GM12878 (cell line): Measurements from ENCODE around the gene MLLT3. TPM values are rescaled to one million over a fixed set of nuclear protein-coding genes. Genes with fewer than 3 reads are reported as not detected.

ENCODE experiments used
- ATAC-seq: fragments of 200-7000 bp; cut with Tn5 transposase; 3 replicates; pipeline ENCODE4 v1.9.1; 2020; ENCODE audit warnings: mild to moderate bottlenecking, moderate library complexity
- BruUV-seq: library from RNA; stranded (reverse); fragments of 400-500 nt; replicated peaks from 2 replicates; lab custom pipeline; 2021; lab: Mats Ljungman, UMichigan
- CTCF ChIA-PET: fragments of 300-600 bp; sonication (Branson Sonifier 250); formaldehyde crosslinking; extraction: SDS; loops from one replicate; lab custom pipeline; 2021; ENCODE audit warnings: inconsistent platforms; lab: Yijun Ruan, JAX
- POLR2A ChIA-PET: fragments of 350-600 bp; formaldehyde crosslinking; extraction: SDS; loops from one replicate; lab custom pipeline; 2021; ENCODE audit warnings: inconsistent platforms; lab: Charles Lee
- RAD21 ChIA-PET: fragments of 300-600 bp; sonication (Branson Sonifier 250); formaldehyde crosslinking; loops from one replicate; lab custom pipeline; 2023; ENCODE audit warnings: antibody characterized with exemption; ENCODE audit not compliant: unreplicated experiment; lab: Charles Lee
- SMC1A ChIA-PET: fragments of 300-600 bp; sonication (Branson Sonifier 250); formaldehyde crosslinking; loops from one replicate; lab custom pipeline; 2023; ENCODE audit not compliant: unreplicated experiment, uncharacterized antibody; lab: Charles Lee
- DNase-seq: peaks from one replicate; pipeline ENCODE4 v3.0.0-alpha.2; 2011; ENCODE audit warnings: low read depth, low spot score
- FAIRE-seq: peaks from 3 replicates; lab custom pipeline; 2011; peaks lifted over from hg19 to GRCh38; lab: Jason Lieb, UNC
- H2AFZ ChIP-seq: 2 replicates; pipeline ENCODE4 v1.6.0; 2011; ENCODE audit warnings: low read depth, low read length, control low read depth; ENCODE audit not compliant: control insufficient read depth
- H3K27ac ChIP-seq: 2 replicates; pipeline ENCODE4 v1.5.1; 2011; ENCODE audit warnings: control low read depth; ENCODE audit not compliant: control insufficient read depth, insufficient read depth
- H3K27me3 ChIP-seq, 2 experiments: replicated peaks in 1 of 2; 2 replicates each; pipeline versions ENCODE4 v1.6.0 to v1.6.1; 2011; ENCODE audit warnings: low read length in 1 of 2; ENCODE audit not compliant: control insufficient read depth in 2 of 2, insufficient read depth in 2 of 2
- H3K36me3 ChIP-seq, 2 experiments: 2 replicates each; pipeline ENCODE4 v1.5.1; 2011; ENCODE audit warnings: low read length in 1 of 2; ENCODE audit not compliant: control insufficient read depth in 2 of 2, insufficient read depth in 2 of 2
- H3K4me1 ChIP-seq: 2 replicates; pipeline ENCODE4 v1.6.1; 2011; ENCODE audit warnings: mild to moderate bottlenecking, low read length, moderate library complexity, mixed read lengths; ENCODE audit not compliant: control insufficient read depth, insufficient read depth
- H3K4me2 ChIP-seq: 2 replicates; pipeline ENCODE4 v1.6.0; 2011; ENCODE audit warnings: control low read depth; ENCODE audit not compliant: control insufficient read depth, insufficient read depth
- H3K4me3 ChIP-seq: fragments of 200-600 bp; sonication (generic); 2 replicates; pipeline ENCODE4 v1.5.1; 2016
- H3K79me2 ChIP-seq: 2 replicates; pipeline ENCODE4 v1.6.0; 2011; ENCODE audit warnings: low read length; ENCODE audit not compliant: control insufficient read depth, insufficient read depth
- H3K9ac ChIP-seq: 2 replicates; pipeline ENCODE4 v1.8.0; 2011; ENCODE audit warnings: low read length, control low read depth, mixed read lengths; ENCODE audit not compliant: control insufficient read depth, insufficient read depth
- H3K9me3 ChIP-seq: replicated peaks from 3 replicates; pipeline ENCODE4 v1.5.1; 2011; ENCODE audit warnings: mild to moderate bottlenecking, low read length; ENCODE audit not compliant: control insufficient read depth, insufficient read depth
- H4K20me1 ChIP-seq: 2 replicates; pipeline ENCODE4 v1.6.0; 2011; ENCODE audit not compliant: control insufficient read depth, insufficient read depth
- NR2C2 ChIP-seq: IDR thresholded peaks from 2 replicates; pipeline ENCODE4 v1.6.1; 2011; ENCODE audit warnings: borderline replicate concordance, low read depth; ENCODE audit not compliant: control insufficient read depth, insufficient read length
- POLR2A ChIP-seq: IDR thresholded peaks from 2 replicates; pipeline ENCODE4 v1.6.1; 2011; ENCODE audit warnings: low read depth, mild to moderate bottlenecking, low read length
- RUNX3 ChIP-seq: IDR thresholded peaks from 2 replicates; pipeline ENCODE4 v1.6.1; 2012; ENCODE audit warnings: low read length, inconsistent platforms
- ZNF207 ChIP-seq: fragments of 450-650 bp; IDR thresholded peaks from 2 replicates; pipeline ENCODE4 v1.6.1; 2014; ENCODE audit warnings: antibody characterized with exemption, mild to moderate bottlenecking, borderline replicate concordance
- WGBS: methylation state at CpG from one replicate; pipeline ENCODE4 v1.1.6; 2016; ENCODE audit warnings: low lambda C conversion rate; ENCODE audit not compliant: insufficient replicate concordance, insufficient coverage; ENCODE audit errors: missing lambda C conversion rate; 5-methylcytosine and 5-hydroxymethylcytosine counted together
- in situ Hi-C: fragments of 300-500 bp; cut with MboI; formaldehyde crosslinking; loops from 9 replicates; pipeline ENCODE4 v1.14.3; 2018; ENCODE audit warnings: mixed read lengths
- intact Hi-C: fragments of 100-400 bp; cut with micrococcal nuclease; formaldehyde crosslinking; loops from one replicate; pipeline ENCODE4 v1.14.2; 2022; ENCODE audit not compliant: unreplicated experiment
- polyA plus RNA-seq, 11 experiments: library from polyadenylated mRNA; depleted of rRNA in 4 of 11; unstranded in 6 of 11; stranded (reverse) in 5 of 11; fragments of >200 nt; fragmentation: Nextera tagmentation in 4 of 11; fragmentation: Illumina TruSeq in 1 of 11; extraction: Ambion mirVana in 4 of 11; extraction: Trizol in 1 of 11; gene quantifications; 1 replicate in 1 of 11; 2 replicates in 10 of 11; pipeline versions ENCODE4 v1.2.1 to v1.2.3, GENCODE V29; 2011 to 2016; ENCODE audit warnings: inconsistent platforms in 2 of 11, missing spikeins in 2 of 11, low read depth in 1 of 11
- total RNA-seq, 4 experiments: library from RNA; depleted of rRNA in 3 of 4; stranded (reverse); fragments of >200 nt in 3 of 4; fragmentation: Illumina TruSeq in 1 of 4; extraction: Trizol in 1 of 4; gene quantifications; 2 replicates each; pipeline versions ENCODE4 v1.2.1 to v1.2.3, GENCODE V29; 2013 to 2021
- TF ChIP-seq, protein P1 (sequence below): fragments of 450-650 bp; IDR thresholded peaks from 2 replicates; pipeline ENCODE4 v1.6.1; 2018; ENCODE audit warnings: borderline replicate concordance, mild to moderate bottlenecking; ENCODE audit not compliant: partially characterized antibody
- TF ChIP-seq, protein P2 (sequence below): fragments of 150-350 bp; IDR thresholded peaks from 2 replicates; pipeline ENCODE4 v1.6.1; 2016; ENCODE audit warnings: low read depth, low read length

Gene MLLT3
- total and polyA plus RNA-seq, 10 of the 15 experiments (the other 5 are each of a cell fraction or from before 2014, with no cell fraction given) = 17.7 to 72.3 (median 35.6) TPM

- TF ChIP-seq, protein P1, sequence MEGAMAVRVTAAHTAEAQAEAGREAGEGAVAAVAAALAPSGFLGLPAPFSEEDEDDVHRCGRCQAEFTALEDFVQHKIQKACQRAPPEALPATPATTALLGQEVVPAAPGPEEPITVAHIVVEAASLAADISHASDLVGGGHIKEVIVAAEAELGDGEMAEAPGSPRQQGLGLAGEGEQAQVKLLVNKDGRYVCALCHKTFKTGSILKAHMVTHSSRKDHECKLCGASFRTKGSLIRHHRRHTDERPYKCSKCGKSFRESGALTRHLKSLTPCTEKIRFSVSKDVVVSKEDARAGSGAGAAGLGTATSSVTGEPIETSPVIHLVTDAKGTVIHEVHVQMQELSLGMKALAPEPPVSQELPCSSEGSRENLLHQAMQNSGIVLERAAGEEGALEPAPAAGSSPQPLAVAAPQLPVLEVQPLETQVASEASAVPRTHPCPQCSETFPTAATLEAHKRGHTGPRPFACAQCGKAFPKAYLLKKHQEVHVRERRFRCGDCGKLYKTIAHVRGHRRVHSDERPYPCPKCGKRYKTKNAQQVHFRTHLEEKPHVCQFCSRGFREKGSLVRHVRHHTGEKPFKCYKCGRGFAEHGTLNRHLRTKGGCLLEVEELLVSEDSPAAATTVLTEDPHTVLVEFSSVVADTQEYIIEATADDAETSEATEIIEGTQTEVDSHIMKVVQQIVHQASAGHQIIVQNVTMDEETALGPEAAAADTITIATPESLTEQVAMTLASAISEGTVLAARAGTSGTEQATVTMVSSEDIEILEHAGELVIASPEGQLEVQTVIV = no peak
- TF ChIP-seq NR2C2 (no peak), ZNF207 (no peak)
Measured at GRCh38 chr9:20340511-20340861, 281.8 kb downstream of the MLLT3 start (continued).

DNA sequence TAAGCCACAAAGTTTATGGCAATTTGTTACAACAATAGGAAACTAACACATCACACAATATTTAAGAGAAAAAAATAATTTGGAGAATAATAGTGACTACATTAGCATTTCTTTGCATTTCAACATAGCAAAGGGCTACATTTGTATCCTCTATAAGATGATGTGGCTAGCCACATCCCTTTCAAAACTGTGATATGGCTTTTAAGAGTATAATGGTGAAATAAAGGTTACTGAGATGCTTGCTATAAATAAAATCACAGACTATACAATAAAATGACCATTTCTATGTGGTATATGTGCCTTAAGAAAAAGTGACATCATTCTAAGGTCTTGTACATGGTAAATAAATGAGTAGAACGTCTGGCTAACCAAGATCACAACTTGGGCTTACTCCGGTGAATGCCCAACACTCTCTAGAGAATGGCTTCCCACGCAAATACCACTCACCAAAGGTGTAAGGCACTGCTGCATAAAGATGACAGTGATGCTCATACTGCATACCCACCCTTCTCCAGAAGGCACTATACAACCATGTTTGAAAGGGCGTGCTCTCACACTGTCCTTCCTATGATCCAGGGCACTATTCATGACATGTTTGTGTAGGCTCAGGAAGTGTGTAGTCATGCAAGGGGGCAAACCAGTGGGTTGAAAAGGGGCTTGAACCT is 286.5 kb downstream of the MLLT3 start:
- FAIRE-seq (no peak), ATAC-seq (peak; percentile 59), DNase-seq (no peak)
- in situ Hi-C loops = no loop called here
- ChIA-PET SMC1A (interaction anchor here (0.8 to 2.5 kb wide), 2 partner anchors 8 to 11 kb away, joined by 3 to 6 read pairs; no protein-coding TSS in a partner anchor), POLR2A (no interaction called here)
- Histone ChIP-seq H3K4me1 (peaks cover 5% of the 10 kb centered on the region; the same call in 1 of the 2 replicates), H3K9ac (no peak overlapping the region), H4K20me1 (no peaks in the 10 kb centered on the region), H2AFZ (no peak overlapping the region), H3K4me2 (no peak overlapping the region), H3K9me3 (no peaks in the 10 kb centered on the region), H3K36me3 (no peaks in the 10 kb centered on the region)
- intact Hi-C loops = no loop called here
- TF ChIP-seq, protein P2, sequence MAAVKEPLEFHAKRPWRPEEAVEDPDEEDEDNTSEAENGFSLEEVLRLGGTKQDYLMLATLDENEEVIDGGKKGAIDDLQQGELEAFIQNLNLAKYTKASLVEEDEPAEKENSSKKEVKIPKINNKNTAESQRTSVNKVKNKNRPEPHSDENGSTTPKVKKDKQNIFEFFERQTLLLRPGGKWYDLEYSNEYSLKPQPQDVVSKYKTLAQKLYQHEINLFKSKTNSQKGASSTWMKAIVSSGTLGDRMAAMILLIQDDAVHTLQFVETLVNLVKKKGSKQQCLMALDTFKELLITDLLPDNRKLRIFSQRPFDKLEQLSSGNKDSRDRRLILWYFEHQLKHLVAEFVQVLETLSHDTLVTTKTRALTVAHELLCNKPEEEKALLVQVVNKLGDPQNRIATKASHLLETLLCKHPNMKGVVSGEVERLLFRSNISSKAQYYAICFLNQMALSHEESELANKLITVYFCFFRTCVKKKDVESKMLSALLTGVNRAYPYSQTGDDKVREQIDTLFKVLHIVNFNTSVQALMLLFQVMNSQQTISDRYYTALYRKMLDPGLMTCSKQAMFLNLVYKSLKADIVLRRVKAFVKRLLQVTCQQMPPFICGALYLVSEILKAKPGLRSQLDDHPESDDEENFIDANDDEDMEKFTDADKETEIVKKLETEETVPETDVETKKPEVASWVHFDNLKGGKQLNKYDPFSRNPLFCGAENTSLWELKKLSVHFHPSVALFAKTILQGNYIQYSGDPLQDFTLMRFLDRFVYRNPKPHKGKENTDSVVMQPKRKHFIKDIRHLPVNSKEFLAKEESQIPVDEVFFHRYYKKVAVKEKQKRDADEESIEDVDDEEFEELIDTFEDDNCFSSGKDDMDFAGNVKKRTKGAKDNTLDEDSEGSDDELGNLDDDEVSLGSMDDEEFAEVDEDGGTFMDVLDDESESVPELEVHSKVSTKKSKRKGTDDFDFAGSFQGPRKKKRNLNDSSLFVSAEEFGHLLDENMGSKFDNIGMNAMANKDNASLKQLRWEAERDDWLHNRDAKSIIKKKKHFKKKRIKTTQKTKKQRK = no peak
- TF ChIP-seq POLR2A (peak; percentile 38; the same call in 1 of the 2 replicates), RUNX3 (peak; percentile 3; the same call in 1 of the 2 replicates)
- TF ChIP-seq, all 136 proteins: peak for 2
- RAD21 ChIA-PET = no interaction called here
- no TSS peak for BruUV-seq
- Histone ChIP-seq H3K79me2 (no peaks in the 10 kb centered on the region), H3K27ac (no peak overlapping the region), H3K4me3 (no peak overlapping the region), H3K27me3 (no peaks in the 10 kb centered on the region)
- CTCF ChIA-PET = interaction anchor here (0.7 kb wide), 1 partner anchor 860 kb away, joined by 3 read pairs; no protein-coding TSS in a partner anchor
- WGBS = 13% methylated on average over 4 of the region's 4 CpGs
